ENCODE data around the gene LCE4A.

LCE4A gene

DNA sequence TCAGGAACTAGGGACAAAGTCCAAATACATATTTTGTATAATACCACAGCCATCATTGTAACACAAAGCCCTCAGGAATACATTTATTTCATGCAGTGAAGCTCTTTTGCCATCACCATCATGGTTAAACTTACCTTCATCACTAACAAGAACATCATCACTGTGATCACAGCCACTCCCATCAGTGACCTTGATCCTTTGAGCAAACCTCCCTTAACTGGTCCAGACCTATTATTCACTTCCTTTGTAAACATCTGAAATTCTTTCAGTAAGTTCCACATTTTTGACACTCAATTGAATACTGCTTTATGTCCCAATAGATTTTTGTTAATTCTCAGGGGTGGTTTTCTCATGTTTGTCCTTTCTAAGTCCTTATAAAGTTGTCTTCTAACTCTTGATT, 33.7 kb downstream of the LCE4A start:
- Histone ChIP-seq H3K27me3 (ENCODE audit: insufficient read depth, low read depth, severe bottlenecking) (peaks cover 100% of the 10 kb centered on the region), H3K4me3 (ENCODE audit: low read depth, low read length) (no peak overlapping the region), H3K36me3 (no peaks in the 10 kb centered on the region), H3K9me3 (ENCODE audit: severe bottlenecking) (no peaks in the 10 kb centered on the region), H3K27ac (no peak overlapping the region)
- DNase-seq, result no peak
- TF ChIP-seq, protein P1, sequence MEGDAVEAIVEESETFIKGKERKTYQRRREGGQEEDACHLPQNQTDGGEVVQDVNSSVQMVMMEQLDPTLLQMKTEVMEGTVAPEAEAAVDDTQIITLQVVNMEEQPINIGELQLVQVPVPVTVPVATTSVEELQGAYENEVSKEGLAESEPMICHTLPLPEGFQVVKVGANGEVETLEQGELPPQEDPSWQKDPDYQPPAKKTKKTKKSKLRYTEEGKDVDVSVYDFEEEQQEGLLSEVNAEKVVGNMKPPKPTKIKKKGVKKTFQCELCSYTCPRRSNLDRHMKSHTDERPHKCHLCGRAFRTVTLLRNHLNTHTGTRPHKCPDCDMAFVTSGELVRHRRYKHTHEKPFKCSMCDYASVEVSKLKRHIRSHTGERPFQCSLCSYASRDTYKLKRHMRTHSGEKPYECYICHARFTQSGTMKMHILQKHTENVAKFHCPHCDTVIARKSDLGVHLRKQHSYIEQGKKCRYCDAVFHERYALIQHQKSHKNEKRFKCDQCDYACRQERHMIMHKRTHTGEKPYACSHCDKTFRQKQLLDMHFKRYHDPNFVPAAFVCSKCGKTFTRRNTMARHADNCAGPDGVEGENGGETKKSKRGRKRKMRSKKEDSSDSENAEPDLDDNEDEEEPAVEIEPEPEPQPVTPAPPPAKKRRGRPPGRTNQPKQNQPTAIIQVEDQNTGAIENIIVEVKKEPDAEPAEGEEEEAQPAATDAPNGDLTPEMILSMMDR (IDR thresholded peaks at IDR 0.05; ENCODE audit: low read depth, low read length), result no peak

DNA sequence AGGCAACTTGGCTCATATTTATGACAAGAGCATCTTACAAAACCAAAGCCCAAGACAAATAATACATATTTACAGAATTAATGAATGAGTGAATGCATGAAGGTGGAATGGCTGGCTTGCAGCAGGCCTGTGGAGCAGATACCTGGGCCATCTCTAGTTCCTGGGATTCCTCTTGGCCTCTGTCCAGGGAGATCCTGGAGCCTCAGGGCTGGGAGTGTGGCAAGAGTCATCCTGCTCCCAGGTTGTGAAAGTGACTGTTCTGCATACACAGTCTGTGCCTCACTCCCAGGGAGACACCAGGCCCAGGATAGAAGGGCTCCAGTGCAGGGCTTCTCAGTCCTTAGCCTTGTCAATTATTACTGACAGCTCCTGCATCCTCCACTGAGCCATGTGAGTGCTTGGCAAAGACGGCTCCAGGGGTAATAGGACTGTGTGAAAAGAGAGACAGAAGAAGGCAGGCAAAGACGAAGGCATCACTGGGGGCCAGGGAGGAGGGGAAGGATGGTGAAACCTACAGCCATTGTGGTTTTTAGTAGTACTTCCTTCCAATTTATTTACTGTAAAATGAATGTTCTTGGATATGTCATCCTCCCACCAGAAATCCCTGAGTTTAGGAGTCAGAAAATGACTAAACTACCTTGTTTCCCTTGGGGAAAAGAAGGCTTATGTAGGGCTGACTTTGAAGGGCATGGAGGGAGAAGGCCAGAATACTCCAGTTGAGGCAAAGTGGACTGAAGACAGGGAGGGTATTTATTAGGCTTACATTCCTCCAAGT, 35.6 kb downstream of the LCE4A start:
- Histone ChIP-seq H3K4me3 (ENCODE audit: low read depth, low read length) (no peak overlapping the region), H3K27ac (no peak overlapping the region), H3K9me3 (ENCODE audit: severe bottlenecking) (no peaks in the 10 kb centered on the region), H3K36me3 (no peaks in the 10 kb centered on the region), H3K27me3 (ENCODE audit: insufficient read depth, low read depth, severe bottlenecking) (peaks cover 97% of the 10 kb centered on the region)
- no peak for DNase-seq
- TF ChIP-seq, protein P1 (IDR thresholded peaks at IDR 0.05; ENCODE audit: low read depth, low read length), result no peak

- H3K27me3 ChIP-seq (ENCODE audit: insufficient read depth, low read depth, severe bottlenecking), result peaks cover 97% of the 10 kb centered on the region
- no peaks in the 10 kb centered on the region for H3K9me3 ChIP-seq (ENCODE audit: severe bottlenecking)
- no peaks in the 10 kb centered on the region for H3K36me3 ChIP-seq
- H3K27ac ChIP-seq, result no peak overlapping the region
- no peak for DNase-seq
- TF ChIP-seq, protein P1 (IDR thresholded peaks at IDR 0.05; ENCODE audit: low read depth, low read length), result no peak
- no peak overlapping the region for H3K4me3 ChIP-seq (ENCODE audit: low read depth, low read length)
These were observed 37.3 kb downstream of the LCE4A start for GRCh38 chr1:152745289-152745704.

DNA sequence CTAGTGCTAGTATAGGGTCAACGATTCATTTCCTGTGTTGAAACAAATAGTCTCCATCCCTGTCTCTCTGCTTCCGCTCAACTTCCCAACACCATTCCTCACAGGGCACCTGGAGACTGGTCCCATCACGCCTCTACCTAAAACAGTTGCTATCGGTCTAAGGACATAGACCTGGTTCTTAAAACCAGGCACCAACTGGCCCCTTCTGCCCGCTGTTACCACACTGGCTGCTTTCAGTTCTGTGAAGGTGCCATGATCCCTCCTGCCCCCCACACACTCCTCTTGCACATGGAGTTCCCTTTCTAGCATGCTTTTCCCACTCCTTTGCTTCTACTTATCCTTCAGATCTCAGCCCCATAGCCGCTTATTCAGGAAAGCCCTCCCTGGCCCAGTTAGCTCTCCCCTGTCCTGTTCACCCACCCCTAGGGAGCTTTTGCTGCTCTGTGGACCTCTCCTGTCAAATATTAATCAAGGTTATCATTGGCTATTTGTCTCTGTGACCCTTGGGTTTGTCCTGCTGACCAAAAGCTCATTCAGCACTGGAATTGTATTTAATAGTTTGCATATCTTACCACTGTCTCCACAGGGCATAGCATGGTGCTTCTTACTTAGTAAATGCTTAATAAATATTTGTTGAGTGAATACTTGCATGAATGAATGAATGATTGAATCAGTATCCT, 37.9 kb downstream of the LCE4A start:
- Histone ChIP-seq H3K36me3 (no peaks in the 10 kb centered on the region), H3K27me3 (ENCODE audit: insufficient read depth, low read depth, severe bottlenecking) (peaks cover 97% of the 10 kb centered on the region), H3K9me3 (ENCODE audit: severe bottlenecking) (no peaks in the 10 kb centered on the region), H3K27ac (no peak overlapping the region), H3K4me3 (ENCODE audit: low read depth, low read length) (no peak overlapping the region)
- DNase-seq, result no peak
- TF ChIP-seq, protein P1 (IDR thresholded peaks at IDR 0.05; ENCODE audit: low read depth, low read length), result no peak

- Histone ChIP-seq H3K27me3 (ENCODE audit: insufficient read depth, low read depth, severe bottlenecking) (peaks cover 97% of the 10 kb centered on the region), H3K27ac (no peak overlapping the region), H3K4me3 (ENCODE audit: low read depth, low read length) (no peak overlapping the region), H3K9me3 (ENCODE audit: severe bottlenecking) (no peaks in the 10 kb centered on the region), H3K36me3 (no peaks in the 10 kb centered on the region)
- TF ChIP-seq, protein P1 (IDR thresholded peaks at IDR 0.05; ENCODE audit: low read depth, low read length), result no peak
- no peak for DNase-seq
These were observed 39.9 kb downstream of the LCE4A start for GRCh38 chr1:152747831-152748230.

All from WERI-Rb-1 (cell line).